Measurements from ENCODE around the gene DLG4. TPM values are rescaled to one million over a fixed set of nuclear protein-coding genes. Genes with fewer than 3 reads are reported as not detected.
A peak's percentile ranks its signal among the peaks of the same experiment; 100 is the strongest.

DLG4 gene
- total RNA-seq, 4 donors from 2014 or later = 8.7 to 12.5 (median 11.6) TPM

- DNase-seq (ENCODE audit: low spot score) (no peak), ATAC-seq (ENCODE audit: low FRiP score) (no peak)
- TF ChIP-seq CTCF (IDR thresholded peaks at IDR 0.05) = no peak
These were observed 2.7 kb upstream of the DLG4 start for GRCh38 chr17:7222093-7222971.

- no peak for TF ChIP-seq CTCF (IDR thresholded peaks at IDR 0.05)
- DNase-seq (ENCODE audit: low spot score) = no peak
- ATAC-seq (ENCODE audit: low FRiP score) = no peak
These were observed 1.8 kb upstream of the DLG4 start for GRCh38 chr17:7221278-7222092.

GRCh38 chr17:7220593-7221277 lies 1.1 kb upstream of the DLG4 start:
- no peak for TF ChIP-seq CTCF (IDR thresholded peaks at IDR 0.05)
- DNase-seq (ENCODE audit: low spot score) = no peak
- ATAC-seq (ENCODE audit: low FRiP score) = peak; percentile 32

GRCh38 chr17:7219229-7219811 lies 316 bp downstream of the DLG4 start:
- no peak for TF ChIP-seq CTCF (IDR thresholded peaks at IDR 0.05)
- DNase-seq (ENCODE audit: low spot score) (no peak), ATAC-seq (ENCODE audit: low FRiP score) (no peak)

GRCh38 chr17:7218758-7219157 lies 878 bp downstream of the DLG4 start:
- no peak for ATAC-seq (ENCODE audit: low FRiP score)
- DNase-seq (ENCODE audit: low spot score) = no peak

More at GRCh38 chr17:7218758-7219157, 878 bp downstream of the DLG4 start:
- TF ChIP-seq CTCF (IDR thresholded peaks at IDR 0.05) = no peak

Measured in omental fat pad (tissue), 4 donors.